DMS153 (cell line): ENCODE data around the gene FBXO17.
"Not testable (repeated sequence)": the region's sequence is repeated elsewhere in the genome, so short reads cannot be mapped to it uniquely, and the experiment has no call there.

ENCODE experiments used
- DNase-seq: peaks from one replicate; lab custom pipeline; 2025; lab: John Stamatoyannopoulos, UW

FBXO17 gene, protein sequence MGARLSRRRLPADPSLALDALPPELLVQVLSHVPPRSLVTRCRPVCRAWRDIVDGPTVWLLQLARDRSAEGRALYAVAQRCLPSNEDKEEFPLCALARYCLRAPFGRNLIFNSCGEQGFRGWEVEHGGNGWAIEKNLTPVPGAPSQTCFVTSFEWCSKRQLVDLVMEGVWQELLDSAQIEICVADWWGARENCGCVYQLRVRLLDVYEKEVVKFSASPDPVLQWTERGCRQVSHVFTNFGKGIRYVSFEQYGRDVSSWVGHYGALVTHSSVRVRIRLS

DNA sequence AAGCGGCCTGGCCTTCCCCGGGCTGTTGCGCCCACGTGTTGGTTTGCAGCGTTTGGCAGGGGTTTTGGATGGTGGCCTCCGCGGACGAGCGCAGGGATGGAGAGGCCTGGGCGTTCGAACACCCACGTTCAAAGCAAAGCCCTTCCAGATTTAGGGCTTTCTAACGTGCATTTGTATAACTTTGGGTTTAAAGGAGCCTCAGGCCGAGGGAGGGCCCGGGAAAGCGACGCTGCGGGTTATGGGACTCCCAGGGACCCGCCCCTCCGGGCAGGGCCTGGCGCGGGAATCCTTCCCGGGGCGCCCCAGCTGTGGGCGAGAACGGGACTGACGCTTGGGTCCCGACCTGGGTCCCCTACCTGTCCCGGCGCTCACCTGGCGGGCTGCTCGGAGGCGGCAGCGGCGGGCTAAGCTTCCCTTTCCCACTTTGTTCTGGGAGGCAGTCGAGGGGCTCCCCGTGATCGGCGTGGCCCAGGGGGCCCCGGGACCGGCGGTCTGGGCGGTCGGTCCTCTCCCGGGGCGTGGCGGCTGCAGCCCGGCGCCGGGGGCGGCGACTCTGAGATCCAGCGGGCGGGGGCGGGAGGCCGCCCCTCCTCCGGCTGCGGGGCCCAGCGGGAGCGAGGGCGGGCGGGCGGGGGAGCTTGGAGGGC is at the start of gene FBXO17:
FBXO17 (minus strand) TSS at position 529 of the 647 bp plus-strand sequence. CDS start 25,423 bp downstream, outside the sequence.
- DNase-seq: no peak

DNA sequence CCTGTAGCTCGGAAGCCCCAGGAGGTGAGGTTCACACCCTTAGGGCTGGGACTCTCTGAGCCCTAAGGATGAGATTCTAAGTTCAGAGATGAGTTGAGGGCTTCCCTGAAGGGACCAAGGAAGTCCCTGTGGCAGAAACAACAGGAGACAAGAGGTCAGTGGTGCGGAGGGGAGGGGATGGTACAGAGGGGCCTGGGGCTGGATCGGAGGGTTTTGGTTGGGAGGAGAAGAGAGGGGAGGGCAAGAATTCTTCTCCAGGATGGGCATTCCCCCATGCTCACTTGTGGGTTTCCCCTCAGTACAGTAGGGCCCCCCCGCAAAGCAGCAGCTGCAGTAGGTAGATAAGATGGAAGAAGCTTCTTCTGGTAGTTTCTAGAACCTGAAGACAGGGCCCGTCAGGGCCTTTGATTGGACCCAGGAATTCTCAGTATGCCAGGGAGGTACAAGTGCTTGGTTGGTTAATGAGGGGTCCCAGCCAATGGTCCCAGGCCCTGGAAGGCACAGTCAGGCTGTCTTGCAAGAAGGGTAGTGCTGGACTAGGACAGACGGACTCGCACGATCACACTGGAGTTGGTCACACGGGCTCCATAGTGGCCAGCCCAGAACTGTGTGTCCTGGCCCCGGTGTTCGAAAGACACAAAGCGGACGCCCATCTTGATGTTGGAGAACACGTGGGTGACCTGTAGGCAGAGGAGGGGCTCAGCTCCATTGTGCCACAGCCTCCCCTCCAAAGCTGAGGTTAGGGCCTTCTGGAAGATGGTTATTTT is 49.5 kb upstream of the FBXO17 start:
- DNase-seq: no peak

DNA sequence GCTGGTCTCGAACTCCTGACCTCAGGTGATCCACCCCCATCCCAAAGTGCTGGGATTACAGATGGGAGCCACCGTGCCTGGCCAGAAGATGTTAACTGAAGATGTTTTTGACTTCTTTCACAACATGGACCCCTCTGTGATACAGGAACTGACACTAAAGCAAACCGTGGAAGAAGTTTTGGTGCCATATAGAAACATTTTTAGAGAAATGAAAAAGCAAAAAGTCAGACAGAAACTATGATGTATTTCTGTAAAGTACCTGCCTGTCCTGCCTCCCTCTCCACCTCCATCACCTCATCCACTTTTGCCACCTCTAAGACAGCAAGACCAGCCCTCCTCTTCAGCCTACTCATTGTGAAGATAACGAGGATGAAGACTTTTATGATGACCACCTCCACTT is 45.5 kb upstream of the FBXO17 start:
- no peak for DNase-seq

DNA sequence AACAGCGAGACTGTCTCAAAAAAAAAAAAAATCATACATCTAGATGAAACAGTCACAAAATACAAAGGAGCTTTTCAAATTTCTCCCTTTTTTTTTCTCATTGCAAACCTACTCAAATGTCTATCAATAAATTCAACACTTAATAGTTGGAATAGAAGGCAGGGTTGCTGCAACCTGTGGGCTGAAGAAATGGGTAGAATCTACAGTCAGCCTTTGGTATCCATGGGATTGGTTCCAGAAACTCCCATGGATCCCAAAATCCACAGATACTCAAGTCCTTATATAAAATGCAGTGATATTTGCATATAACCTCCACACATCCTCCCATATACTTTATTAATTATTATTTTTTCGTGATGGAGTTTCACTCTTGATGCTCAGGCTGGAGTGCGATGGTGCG is 42.1 kb upstream of the FBXO17 start:
- no peak for DNase-seq

GRCh38 chr19:39017026-39017425 is 41.5 kb upstream of the FBXO17 start:
- DNase-seq: no peak

- DNase-seq: no peak
Measured at GRCh38 chr19:39014037-39014436, 38.5 kb upstream of the FBXO17 start.

DNA sequence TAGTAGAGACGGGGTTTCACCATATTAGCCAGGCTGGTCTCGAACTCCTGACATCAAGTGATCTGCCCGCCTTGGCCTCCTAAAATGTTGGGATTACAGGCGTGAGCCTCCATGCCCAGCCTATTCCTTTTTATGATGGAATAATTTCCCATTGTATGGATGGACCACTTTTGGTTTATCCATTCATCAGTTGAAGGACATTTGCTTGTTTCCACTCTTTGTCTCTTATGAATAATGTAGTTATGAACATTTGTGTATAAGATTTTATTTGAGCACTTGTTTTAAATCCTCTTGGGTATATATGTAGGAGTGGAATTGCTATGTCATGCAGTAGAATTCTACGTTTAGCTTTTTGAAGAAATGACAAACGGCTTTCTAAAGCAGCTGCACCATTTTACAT is 33.5 kb upstream of the FBXO17 start:
- DNase-seq: no peak

- no peak for DNase-seq
Measured at GRCh38 chr19:39008137-39008536, 32.6 kb upstream of the FBXO17 start.

- no peak for DNase-seq
Measured at GRCh38 chr19:39007096-39007495, 31.6 kb upstream of the FBXO17 start.

- no peak for DNase-seq
Measured at GRCh38 chr19:39004403-39004802, 28.9 kb upstream of the FBXO17 start.

DNA sequence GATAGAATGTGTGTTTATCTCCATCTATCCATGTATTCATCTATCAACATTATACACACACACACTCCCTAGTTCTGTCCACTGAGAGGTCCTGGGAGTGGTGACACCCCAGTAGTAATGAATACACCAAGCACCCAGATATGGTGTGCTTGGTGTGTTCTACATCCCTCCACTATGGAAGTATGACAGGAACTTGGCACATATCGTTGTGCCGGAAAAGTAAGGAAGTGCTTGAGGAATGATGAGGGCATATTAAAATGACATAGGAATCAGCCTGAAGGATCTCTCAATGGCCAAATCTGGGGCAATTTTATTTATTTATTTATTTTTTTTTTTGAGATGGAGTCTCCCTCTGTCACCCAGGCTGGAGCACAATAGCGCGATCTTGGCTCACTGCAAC is 28.3 kb upstream of the FBXO17 start:
- DNase-seq: no peak

DNA sequence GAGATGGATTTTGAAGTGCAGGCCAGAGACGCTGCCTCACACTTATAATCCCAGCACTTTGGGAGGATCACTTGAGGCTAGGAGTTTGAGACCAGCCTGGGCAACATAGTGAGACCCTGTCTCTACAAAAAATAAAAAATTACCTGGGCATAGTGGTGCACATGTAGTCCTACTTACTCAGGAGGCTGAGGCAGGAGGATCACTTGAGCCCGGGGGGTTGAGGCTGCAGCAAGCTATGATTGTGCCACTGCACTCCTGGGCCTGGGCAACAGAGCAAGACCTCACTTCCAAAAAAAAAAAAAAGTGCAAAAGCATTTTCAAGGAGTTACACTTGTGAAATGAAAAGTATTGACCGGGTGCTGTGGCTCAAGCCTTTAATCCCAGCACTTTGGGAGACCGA is 27.6 kb upstream of the FBXO17 start:
- no peak for DNase-seq

- DNase-seq: no peak
Measured at GRCh38 chr19:39001041-39001440, 25.5 kb upstream of the FBXO17 start.

DNA sequence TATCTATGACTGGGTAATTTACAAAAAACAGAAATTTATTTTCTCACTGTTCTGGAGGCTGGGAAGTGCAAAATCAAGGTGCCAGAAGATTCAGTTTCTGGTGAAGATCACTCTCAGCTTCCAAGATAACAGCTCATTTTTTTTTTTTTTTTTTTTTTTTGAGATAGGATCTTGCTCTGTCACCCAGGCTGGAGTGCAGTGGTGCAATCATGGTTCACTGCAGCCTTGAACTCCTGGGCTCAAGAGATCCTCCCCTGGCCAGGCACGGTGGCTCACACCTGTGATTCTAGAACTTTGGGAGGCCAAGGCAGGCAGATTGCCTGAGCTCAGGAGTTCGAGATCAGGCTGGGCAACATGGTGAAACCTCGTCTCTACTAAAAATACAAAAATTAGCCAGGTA is 22.0 kb upstream of the FBXO17 start:
- DNase-seq: not testable (repeated sequence)

- no peak for DNase-seq
Measured at GRCh38 chr19:38993271-38993670, 17.7 kb upstream of the FBXO17 start.

- no peak for DNase-seq
Measured at GRCh38 chr19:38990949-38991697, 15.6 kb upstream of the FBXO17 start.

- DNase-seq: not testable (repeated sequence)
Measured at GRCh38 chr19:38989614-38990013, 14.1 kb upstream of the FBXO17 start.

GRCh38 chr19:38989066-38989605 is 13.6 kb upstream of the FBXO17 start:
- DNase-seq: no peak

GRCh38 chr19:38988627-38989026 is 13.1 kb upstream of the FBXO17 start:
- DNase-seq: not testable (repeated sequence)

GRCh38 chr19:38987745-38988144 is 12.2 kb upstream of the FBXO17 start:
- not testable (repeated sequence) for DNase-seq

GRCh38 chr19:38985262-38985661 is 9.7 kb upstream of the FBXO17 start:
- no peak for DNase-seq
